Measurements from ENCODE around the gene SORCS2. TPM values are rescaled to one million over a fixed set of nuclear protein-coding genes. Genes with fewer than 3 reads are reported as not detected.

SORCS2 gene
- total RNA-seq, 4 donors from 2014 or later: 0.19 to 0.85 (median 0.66) TPM

DNA sequence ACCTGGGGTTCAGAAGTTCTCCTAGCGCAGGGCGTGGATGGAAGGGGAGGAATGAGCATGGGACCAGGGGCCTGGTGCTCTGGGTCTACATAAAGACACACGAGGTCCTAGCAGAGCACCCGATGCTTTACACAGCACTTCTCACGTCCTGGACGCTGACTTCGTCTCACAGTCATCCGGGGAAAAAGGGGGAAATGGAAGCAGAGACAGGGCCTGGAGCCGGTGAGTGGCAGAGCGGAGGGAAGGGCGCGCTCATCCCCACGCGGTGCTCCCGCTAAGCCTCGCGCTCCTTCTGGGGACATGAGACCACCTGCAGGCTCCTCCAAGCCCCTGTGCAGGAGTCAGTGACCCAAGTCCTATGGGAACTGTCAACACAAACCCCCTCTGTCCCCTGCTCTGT, 589.7 kb downstream of the SORCS2 start:
- TF ChIP-seq, protein P1, sequence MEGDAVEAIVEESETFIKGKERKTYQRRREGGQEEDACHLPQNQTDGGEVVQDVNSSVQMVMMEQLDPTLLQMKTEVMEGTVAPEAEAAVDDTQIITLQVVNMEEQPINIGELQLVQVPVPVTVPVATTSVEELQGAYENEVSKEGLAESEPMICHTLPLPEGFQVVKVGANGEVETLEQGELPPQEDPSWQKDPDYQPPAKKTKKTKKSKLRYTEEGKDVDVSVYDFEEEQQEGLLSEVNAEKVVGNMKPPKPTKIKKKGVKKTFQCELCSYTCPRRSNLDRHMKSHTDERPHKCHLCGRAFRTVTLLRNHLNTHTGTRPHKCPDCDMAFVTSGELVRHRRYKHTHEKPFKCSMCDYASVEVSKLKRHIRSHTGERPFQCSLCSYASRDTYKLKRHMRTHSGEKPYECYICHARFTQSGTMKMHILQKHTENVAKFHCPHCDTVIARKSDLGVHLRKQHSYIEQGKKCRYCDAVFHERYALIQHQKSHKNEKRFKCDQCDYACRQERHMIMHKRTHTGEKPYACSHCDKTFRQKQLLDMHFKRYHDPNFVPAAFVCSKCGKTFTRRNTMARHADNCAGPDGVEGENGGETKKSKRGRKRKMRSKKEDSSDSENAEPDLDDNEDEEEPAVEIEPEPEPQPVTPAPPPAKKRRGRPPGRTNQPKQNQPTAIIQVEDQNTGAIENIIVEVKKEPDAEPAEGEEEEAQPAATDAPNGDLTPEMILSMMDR (IDR thresholded peaks at IDR 0.05; ENCODE audit: low read depth): no peak

DNA sequence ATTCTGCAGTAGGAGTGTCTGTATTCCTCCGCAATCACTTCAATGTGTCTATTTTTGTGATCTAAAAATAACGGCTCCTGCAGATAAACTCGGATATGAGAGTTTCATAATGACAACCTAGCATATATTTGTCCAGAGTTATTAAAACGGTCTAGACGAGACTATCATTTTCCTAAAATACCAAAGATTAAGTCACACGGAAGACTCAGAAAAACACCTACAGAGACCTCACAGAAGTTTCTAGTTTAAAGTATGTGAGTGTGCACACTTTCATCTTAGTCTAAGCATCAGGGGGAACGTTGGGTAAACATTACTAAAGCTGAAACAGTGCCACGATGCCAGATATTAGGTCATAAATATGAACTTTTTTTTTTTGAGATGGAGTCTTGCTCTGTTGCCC, 590.4 kb downstream of the SORCS2 start:
- TF ChIP-seq, protein P1 (IDR thresholded peaks at IDR 0.05; ENCODE audit: low read depth): no peak

DNA sequence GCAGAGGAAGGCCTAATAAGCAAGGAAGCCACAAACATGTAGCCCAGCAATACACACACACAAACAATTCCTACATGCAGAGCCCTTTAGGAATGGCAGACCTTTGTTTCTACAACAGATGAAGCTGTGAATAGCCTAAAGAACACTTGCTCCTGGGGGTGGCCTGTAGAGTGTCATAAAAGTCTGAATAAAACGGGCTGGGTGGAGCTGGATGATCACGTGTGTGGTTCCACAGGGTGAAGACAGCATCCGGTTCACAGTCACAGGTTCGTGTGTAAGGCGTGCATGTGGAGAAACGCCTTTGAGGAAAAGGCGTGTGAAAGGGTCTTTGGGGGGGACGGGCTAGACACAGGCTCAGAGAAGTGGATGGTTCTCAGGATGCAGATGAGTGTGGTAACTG, 591.2 kb downstream of the SORCS2 start:
- TF ChIP-seq, protein P1 (IDR thresholded peaks at IDR 0.05; ENCODE audit: low read depth): no peak

DNA sequence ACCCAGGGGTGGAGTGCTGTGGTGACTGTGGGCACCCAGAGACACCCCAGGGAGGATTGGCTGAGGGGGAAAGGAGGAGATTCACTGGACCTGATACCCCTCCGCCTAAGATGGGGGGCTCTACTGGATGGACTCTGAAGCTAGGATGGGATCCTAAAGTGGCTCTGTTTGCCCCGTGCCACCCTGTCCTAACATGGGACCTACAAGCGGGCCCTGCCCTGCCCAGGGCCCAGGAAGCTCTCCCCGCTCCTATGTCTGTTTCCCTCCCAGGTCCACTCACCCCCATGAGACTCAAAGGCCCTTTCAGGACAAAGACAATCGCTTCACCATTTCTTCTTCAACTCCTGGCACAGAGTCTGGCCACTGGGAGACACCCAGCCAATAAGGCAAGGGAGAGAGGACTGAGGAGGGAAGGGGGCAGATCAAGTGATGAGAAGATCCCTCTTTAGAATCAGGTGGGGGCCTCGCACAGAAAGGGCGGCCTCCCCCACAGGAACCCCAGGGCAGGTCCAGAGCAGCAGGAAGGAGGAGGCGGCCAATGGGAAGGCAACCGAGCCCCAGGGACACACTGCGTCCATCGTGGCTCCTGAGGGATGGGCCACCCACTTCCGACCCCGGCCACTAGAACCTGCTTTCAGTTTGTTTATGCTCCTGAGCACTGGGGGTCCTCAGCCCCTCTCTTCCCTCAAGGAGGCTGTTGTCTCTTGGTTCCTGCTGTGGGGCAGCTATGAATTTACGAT, 592.0 kb downstream of the SORCS2 start:
- TF ChIP-seq, protein P1 (IDR thresholded peaks at IDR 0.05; ENCODE audit: low read depth): no peak

DNA sequence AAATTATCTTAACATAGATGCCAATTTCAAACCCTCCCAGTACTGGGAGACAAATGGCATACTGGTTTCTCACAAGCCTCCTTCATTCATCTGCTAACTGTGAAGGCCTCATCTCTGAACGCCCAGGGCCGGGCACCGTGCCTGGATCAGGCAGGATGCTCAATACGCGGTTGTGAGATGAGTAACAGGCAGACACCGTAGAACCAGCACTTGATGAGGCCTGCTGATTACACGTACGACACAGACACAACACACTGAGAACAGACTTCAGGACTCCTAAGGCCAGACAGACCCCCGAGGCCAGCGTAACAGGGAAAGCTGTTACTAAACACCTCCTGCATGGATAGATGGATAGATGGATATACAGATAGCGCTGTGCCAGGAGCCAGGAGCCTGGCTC, 592.7 kb downstream of the SORCS2 start:
- TF ChIP-seq, protein P1 (IDR thresholded peaks at IDR 0.05; ENCODE audit: low read depth): no peak

DNA sequence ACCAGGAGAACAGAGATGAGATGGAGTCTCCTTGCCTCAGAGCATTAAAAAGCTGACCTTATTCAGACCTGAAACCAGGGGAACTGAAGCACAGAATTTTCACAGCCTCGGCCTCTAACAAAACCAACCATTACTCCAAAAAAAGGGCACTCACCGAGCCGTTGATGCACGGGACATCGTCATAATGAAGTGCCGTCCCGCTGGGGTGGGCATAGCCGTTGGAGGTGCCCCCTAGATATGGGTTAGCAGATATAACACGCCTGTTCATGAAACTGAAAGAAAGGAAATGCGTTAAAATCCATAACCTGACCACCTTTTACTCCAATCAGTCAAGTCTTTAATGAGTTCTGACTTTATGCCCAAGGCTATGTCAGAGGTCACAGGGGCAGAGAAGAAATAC, 593.7 kb downstream of the SORCS2 start:
- TF ChIP-seq, protein P1 (IDR thresholded peaks at IDR 0.05; ENCODE audit: low read depth): no peak

DNA sequence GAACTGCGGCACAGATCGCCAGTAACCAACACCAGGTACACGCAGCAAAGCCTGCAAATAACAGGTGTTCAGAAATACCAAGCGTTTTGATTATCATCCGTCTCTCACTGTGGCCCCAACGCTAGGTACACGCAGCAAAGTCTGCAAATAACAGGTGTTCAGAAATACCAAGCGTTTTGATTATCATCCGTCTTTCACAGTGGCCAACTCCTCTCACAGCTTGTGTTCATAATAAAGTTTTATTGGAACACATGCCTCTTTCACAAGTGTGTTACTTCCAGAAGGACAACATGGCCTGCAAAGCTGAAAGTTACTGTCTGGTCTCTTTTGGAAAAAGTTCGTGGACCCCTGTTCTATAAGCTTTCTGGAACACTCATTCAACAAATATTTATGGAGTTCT, 594.2 kb downstream of the SORCS2 start:
- TF ChIP-seq, protein P1 (IDR thresholded peaks at IDR 0.05; ENCODE audit: low read depth): no peak
